AG04449 (cell line): ENCODE measurements around the gene PRDM1.

Experiments
- CTCF ChIA-PET: fragments of 350-600 bp; formaldehyde crosslinking; extraction: SDS; loops from one replicate; lab custom pipeline; 2021; ENCODE audit warnings: antibody characterized with exemption; lab: Yijun Ruan, JAX
- POLR2A ChIA-PET: fragments of 400-600, 350-600 bp; formaldehyde crosslinking; extraction: SDS; loops from one replicate; lab custom pipeline; 2020; ENCODE audit warnings: antibody characterized with exemption, inconsistent platforms; lab: Yijun Ruan, JAX
- DNase-seq: peaks from one replicate; pipeline ENCODE4 v3.0.0-alpha.2; 2010; ENCODE audit warnings: low read depth, low spot score
- H3K4me3 ChIP-seq: 2 replicates; pipeline ENCODE4 v1.5.1; 2011; ENCODE audit warnings: low read depth, mild to moderate bottlenecking, control low read depth, low read length
- CTCF ChIP-seq: IDR thresholded peaks from one replicate; pipeline ENCODE4 v1.5.1; 2011; ENCODE audit warnings: mild to moderate bottlenecking, moderate library complexity, low read length, control low read depth, inconsistent platforms; ENCODE audit not compliant: insufficient read depth; ENCODE audit errors: missing control alignments

The PRDM1 gene

GRCh38 chr6:106109029-106109428 lies 22.9 kb downstream of the PRDM1 start:
- POLR2A ChIA-PET = no interaction called here
- DNase-seq = no peak
- no peak overlapping the region for H3K4me3 ChIP-seq
- CTCF ChIA-PET = interaction anchor here (3.2 kb wide), 1 partner anchor 114 kb away, joined by 14 read pairs; no protein-coding TSS in a partner anchor
- TF ChIP-seq CTCF = no peak

- DNase-seq = no peak
- POLR2A ChIA-PET = no interaction called here
- TF ChIP-seq CTCF = no peak
- H3K4me3 ChIP-seq = no peak overlapping the region
- CTCF ChIA-PET = interaction anchor here (0.9 to 3.2 kb wide), 2 partner anchors 26 to 113 kb away, joined by 3 to 14 read pairs; no protein-coding TSS in a partner anchor
Measured at GRCh38 chr6:106110164-106110826, 24.2 kb downstream of the PRDM1 start.

- POLR2A ChIA-PET = no interaction called here
- H3K4me3 ChIP-seq = no peak overlapping the region
- TF ChIP-seq CTCF = no peak
- CTCF ChIA-PET = interaction anchor here (1.0 to 1.3 kb wide), 2 partner anchors 13 to 190 kb away, joined by 3 read pairs; no protein-coding TSS in a partner anchor
- no peak for DNase-seq
Measured at GRCh38 chr6:106112433-106112832, 26.3 kb downstream of the PRDM1 start.

GRCh38 chr6:106113256-106113959 lies 27.3 kb downstream of the PRDM1 start:
- POLR2A ChIA-PET = no interaction called here
- no peak overlapping the region for H3K4me3 ChIP-seq
- CTCF ChIA-PET = no interaction called here
- no peak for DNase-seq
- TF ChIP-seq CTCF = no peak

- no peak for DNase-seq
- H3K4me3 ChIP-seq = no peak overlapping the region
- ChIA-PET CTCF (no interaction called here), POLR2A (no interaction called here)
- no peak for TF ChIP-seq CTCF
Measured at GRCh38 chr6:106114492-106114891, 28.4 kb downstream of the PRDM1 start.

GRCh38 chr6:106115286-106115685 lies 29.1 kb downstream of the PRDM1 start:
- H3K4me3 ChIP-seq = no peak overlapping the region
- ChIA-PET POLR2A (no interaction called here), CTCF (interaction anchor here (1.2 to 1.5 kb wide), 2 partner anchors 21 to 108 kb away, joined by 3 to 5 read pairs; no protein-coding TSS in a partner anchor)
- TF ChIP-seq CTCF = no peak
- no peak for DNase-seq
